ENCODE results near the gene OR5V1.
"Not testable (repeated sequence)": the region's sequence is repeated elsewhere in the genome, so short reads cannot be mapped to it uniquely, and the experiment has no call there.

OR5V1 gene

GRCh38 chr6:29368765-29369164, at the start of gene OR5V1:
Gene OR5V1 (minus strand): TSS chr6:29368865. CDS start chr6:29356195, 12,670 bp downstream.
- H3K4me1 Mint-ChIP-seq (ENCODE audit: low read depth): no peaks in the 10 kb centered on the region
- H3K27ac Mint-ChIP-seq: no peak within 1 kb of the TSS
- H3K4me3 Mint-ChIP-seq: no peak within 1 kb of the TSS
- DNase-seq (ENCODE audit: low spot score): no peak
- H3K27me3 Mint-ChIP-seq (ENCODE audit: low read depth): no peaks in the 10 kb centered on the region
- H3K9me3 Mint-ChIP-seq: no peaks in the 10 kb centered on the region
- H3K36me3 Mint-ChIP-seq (ENCODE audit: low read depth): no peaks in the 10 kb centered on the region

GRCh38 chr6:29414588-29414987, 45.9 kb upstream of the OR5V1 start, which contains the start of gene OR12D1:
Gene OR12D1 (plus strand): TSS chr6:29414928.
- Mint-ChIP-seq H3K27ac (no peak within 1 kb of the TSS), H3K27me3 (ENCODE audit: low read depth) (peaks cover 1% of the 10 kb centered on the region), H3K4me3 (no peak within 1 kb of the TSS), H3K9me3 (peaks cover 9% of the 10 kb centered on the region), H3K36me3 (ENCODE audit: low read depth) (no peaks in the 10 kb centered on the region), H3K4me1 (ENCODE audit: low read depth) (no peaks in the 10 kb centered on the region)
- no peak for DNase-seq (ENCODE audit: low spot score)

GRCh38 chr6:29403801-29404200, 35.1 kb upstream of the OR5V1 start:
- no peaks in the 10 kb centered on the region for H3K4me1 Mint-ChIP-seq (ENCODE audit: low read depth)
- DNase-seq (ENCODE audit: low spot score): no peak
- H3K4me3 Mint-ChIP-seq: no peak overlapping the region
- H3K27me3 Mint-ChIP-seq (ENCODE audit: low read depth): peaks cover 4% of the 10 kb centered on the region
- H3K36me3 Mint-ChIP-seq (ENCODE audit: low read depth): no peaks in the 10 kb centered on the region
- no peaks in the 10 kb centered on the region for H3K9me3 Mint-ChIP-seq
- no peak overlapping the region for H3K27ac Mint-ChIP-seq

- H3K4me1 Mint-ChIP-seq (ENCODE audit: low read depth): no peaks in the 10 kb centered on the region
Observed at GRCh38 chr6:29399525-29399924, 30.9 kb upstream of the OR5V1 start.

GRCh38 chr6:29395331-29395730, 26.7 kb upstream of the OR5V1 start, which contains the start of gene OR12D2:
Gene OR12D2 (plus strand): TSS chr6:29395631. CDS start chr6:29396700, 1,069 bp downstream.
- Mint-ChIP-seq H3K4me3 (no peak within 1 kb of the TSS), H3K4me1 (ENCODE audit: low read depth) (no peaks in the 10 kb centered on the region), H3K27me3 (ENCODE audit: low read depth) (peaks cover 12% of the 10 kb centered on the region), H3K9me3 (no peaks in the 10 kb centered on the region), H3K36me3 (ENCODE audit: low read depth) (no peaks in the 10 kb centered on the region), H3K27ac (no peak within 1 kb of the TSS)
- no peak for DNase-seq (ENCODE audit: low spot score)

More at GRCh38 chr6:29399525-29399924, 30.9 kb upstream of the OR5V1 start:
- DNase-seq (ENCODE audit: low spot score): no peak
- H3K36me3 Mint-ChIP-seq (ENCODE audit: low read depth): no peaks in the 10 kb centered on the region
- no peak overlapping the region for H3K4me3 Mint-ChIP-seq
- H3K9me3 Mint-ChIP-seq: no peaks in the 10 kb centered on the region
- peaks cover 13% of the 10 kb centered on the region for H3K27me3 Mint-ChIP-seq (ENCODE audit: low read depth)
- H3K27ac Mint-ChIP-seq: no peak overlapping the region

- H3K9me3 Mint-ChIP-seq: no peaks in the 10 kb centered on the region
- H3K27me3 Mint-ChIP-seq (ENCODE audit: low read depth): peaks cover 3% of the 10 kb centered on the region
- H3K4me3 Mint-ChIP-seq: no peak overlapping the region
- no peaks in the 10 kb centered on the region for H3K36me3 Mint-ChIP-seq (ENCODE audit: low read depth)
- no peak for DNase-seq (ENCODE audit: low spot score)
- H3K27ac Mint-ChIP-seq: no peak overlapping the region
- no peaks in the 10 kb centered on the region for H3K4me1 Mint-ChIP-seq (ENCODE audit: low read depth)
Observed at GRCh38 chr6:29388533-29388932, 19.9 kb upstream of the OR5V1 start.

- Mint-ChIP-seq H3K27me3 (ENCODE audit: low read depth) (peaks cover 5% of the 10 kb centered on the region), H3K9me3 (no peaks in the 10 kb centered on the region), H3K27ac (no peak overlapping the region), H3K4me1 (ENCODE audit: low read depth) (no peaks in the 10 kb centered on the region), H3K4me3 (no peak overlapping the region), H3K36me3 (ENCODE audit: low read depth) (no peaks in the 10 kb centered on the region)
- no peak for DNase-seq (ENCODE audit: low spot score)
Observed at GRCh38 chr6:29376003-29376402, 7.3 kb upstream of the OR5V1 start.

- Mint-ChIP-seq H3K27ac (no peak within 1 kb of the TSS), H3K36me3 (ENCODE audit: low read depth) (no peaks in the 10 kb centered on the region), H3K27me3 (ENCODE audit: low read depth) (peaks cover 5% of the 10 kb centered on the region), H3K4me1 (ENCODE audit: low read depth) (no peaks in the 10 kb centered on the region), H3K9me3 (no peaks in the 10 kb centered on the region), H3K4me3 (no peak within 1 kb of the TSS)
- DNase-seq (ENCODE audit: low spot score): no peak
Observed at GRCh38 chr6:29375191-29375590, 6.5 kb upstream of the OR5V1 start, which contains the start of gene OR12D3. Gene OR12D3 (minus strand): TSS chr6:29375291. CDS start chr6:29375287, 4 bp downstream.

GRCh38 chr6:29355603-29356002, 13.1 kb downstream of the OR5V1 start:
- H3K27ac Mint-ChIP-seq: no peak overlapping the region
- no peak for DNase-seq (ENCODE audit: low spot score)
- no peaks in the 10 kb centered on the region for H3K4me1 Mint-ChIP-seq (ENCODE audit: low read depth)
- H3K27me3 Mint-ChIP-seq (ENCODE audit: low read depth): peaks cover 8% of the 10 kb centered on the region
- no peak overlapping the region for H3K4me3 Mint-ChIP-seq
- no peaks in the 10 kb centered on the region for H3K9me3 Mint-ChIP-seq
- H3K36me3 Mint-ChIP-seq (ENCODE audit: low read depth): no peaks in the 10 kb centered on the region

GRCh38 chr6:29354980-29355379, 13.7 kb downstream of the OR5V1 start:
- no peaks in the 10 kb centered on the region for H3K36me3 Mint-ChIP-seq (ENCODE audit: low read depth)
- no peaks in the 10 kb centered on the region for H3K9me3 Mint-ChIP-seq
- H3K4me3 Mint-ChIP-seq: no peak overlapping the region
- H3K27ac Mint-ChIP-seq: no peak overlapping the region
- DNase-seq (ENCODE audit: low spot score): no peak
- no peaks in the 10 kb centered on the region for H3K4me1 Mint-ChIP-seq (ENCODE audit: low read depth)
- H3K27me3 Mint-ChIP-seq (ENCODE audit: low read depth): peaks cover 8% of the 10 kb centered on the region

- not testable (repeated sequence) for H3K4me3 Mint-ChIP-seq; H3K27me3 Mint-ChIP-seq (ENCODE audit: low read depth); H3K9me3 Mint-ChIP-seq; H3K4me1 Mint-ChIP-seq (ENCODE audit: low read depth); H3K27ac Mint-ChIP-seq; H3K36me3 Mint-ChIP-seq (ENCODE audit: low read depth); DNase-seq (ENCODE audit: low spot score)
Observed at GRCh38 chr6:29349348-29349747, 19.3 kb downstream of the OR5V1 start.

GRCh38 chr6:29345380-29345779, 23.3 kb downstream of the OR5V1 start:
- H3K27ac Mint-ChIP-seq: no peak overlapping the region
- no peak for DNase-seq (ENCODE audit: low spot score)
- no peaks in the 10 kb centered on the region for H3K4me1 Mint-ChIP-seq (ENCODE audit: low read depth)
- no peaks in the 10 kb centered on the region for H3K9me3 Mint-ChIP-seq
- no peak overlapping the region for H3K4me3 Mint-ChIP-seq
- no peaks in the 10 kb centered on the region for H3K36me3 Mint-ChIP-seq (ENCODE audit: low read depth)
- H3K27me3 Mint-ChIP-seq (ENCODE audit: low read depth): peaks cover 2% of the 10 kb centered on the region

GRCh38 chr6:29336269-29336668, 32.4 kb downstream of the OR5V1 start:
- no peak for DNase-seq (ENCODE audit: low spot score)

GRCh38 chr6:29332676-29333075, 36.0 kb downstream of the OR5V1 start:
- H3K4me1 Mint-ChIP-seq (ENCODE audit: low read depth): no peaks in the 10 kb centered on the region

More at GRCh38 chr6:29336269-29336668, 32.4 kb downstream of the OR5V1 start:
- H3K4me3 Mint-ChIP-seq: no peak overlapping the region
- no peak overlapping the region for H3K27ac Mint-ChIP-seq
- H3K36me3 Mint-ChIP-seq (ENCODE audit: low read depth): no peaks in the 10 kb centered on the region
- H3K4me1 Mint-ChIP-seq (ENCODE audit: low read depth): no peaks in the 10 kb centered on the region
- H3K9me3 Mint-ChIP-seq: no peaks in the 10 kb centered on the region
- H3K27me3 Mint-ChIP-seq (ENCODE audit: low read depth): peaks cover 5% of the 10 kb centered on the region

GRCh38 chr6:29325777-29326176, 42.9 kb downstream of the OR5V1 start:
- no peak for DNase-seq (ENCODE audit: low spot score)
- peaks cover 5% of the 10 kb centered on the region for H3K27me3 Mint-ChIP-seq (ENCODE audit: low read depth)
- no peaks in the 10 kb centered on the region for H3K4me1 Mint-ChIP-seq (ENCODE audit: low read depth)
- no peak overlapping the region for H3K4me3 Mint-ChIP-seq
- H3K27ac Mint-ChIP-seq: no peak overlapping the region
- no peaks in the 10 kb centered on the region for H3K36me3 Mint-ChIP-seq (ENCODE audit: low read depth)
- no peaks in the 10 kb centered on the region for H3K9me3 Mint-ChIP-seq

More at GRCh38 chr6:29332676-29333075, 36.0 kb downstream of the OR5V1 start:
- Mint-ChIP-seq H3K27me3 (ENCODE audit: low read depth) (peaks cover 2% of the 10 kb centered on the region), H3K27ac (no peak overlapping the region), H3K9me3 (no peaks in the 10 kb centered on the region), H3K36me3 (ENCODE audit: low read depth) (no peaks in the 10 kb centered on the region), H3K4me3 (no peak overlapping the region)
- no peak for DNase-seq (ENCODE audit: low spot score)
